Peyer's patch (tissue), 4 donors: Measurements from ENCODE around the gene CEACAM4. TPM values are rescaled to one million over a fixed set of nuclear protein-coding genes. Genes with fewer than 3 reads are reported as not detected.
A peak's percentile ranks its signal among the peaks of the same experiment; 100 is the strongest.

Experiments
- DNase-seq, 3 donors: peaks; one replicate each; pipeline ENCODE4 v3.0.0-alpha.2; 2017 to 2019
- H3K27ac ChIP-seq, 4 donors: fragments of 200-600 bp; sonication (generic); one replicate each; pipeline ENCODE4 v1.5.1; 2016 to 2019
- H3K27me3 ChIP-seq, 2 donors: fragments of 200-600 bp; sonication (generic); one replicate each; pipeline ENCODE4 v1.5.1; 2019
- H3K36me3 ChIP-seq, 3 donors: fragments of 200-600 bp; sonication (generic); one replicate each; pipeline ENCODE4 v1.5.1; 2016 to 2019
- H3K4me1 ChIP-seq, 4 donors: fragments of 200-600 bp; sonication (generic); one replicate each; pipeline ENCODE4 v1.5.1; 2016 to 2019
- H3K4me3 ChIP-seq, 4 donors: fragments of 200-600 bp; sonication (generic); 1 replicate in 3 of 4; 2 replicates in 1 of 4; pipeline ENCODE4 v1.5.1; 2016 to 2019; ENCODE audit warnings: mild to moderate bottlenecking in 1 of 4
- H3K9me3 ChIP-seq, 4 donors: fragments of 200-600 bp; sonication (generic); one replicate each; pipeline ENCODE4 v1.5.1; 2016 to 2019; ENCODE audit warnings: mild to moderate bottlenecking in 1 of 4
- CTCF ChIP-seq, 6 experiments: fragments of 450-650 bp in 4 of 6; fragments of 200-600 bp in 2 of 6; sonication (generic) in 1 of 6; IDR thresholded peaks; one replicate each; pipeline ENCODE4 v1.5.1; 2017 to 2019; ENCODE audit warnings: antibody characterized with exemption in 6 of 6, mild to moderate bottlenecking in 3 of 6, moderate library complexity in 1 of 6
- POLR2A ChIP-seq, 2 donors: fragments of 450-650 bp; IDR thresholded peaks; one replicate each; pipeline ENCODE4 v1.5.1; 2017; ENCODE audit warnings: antibody characterized with exemption in 2 of 2, mild to moderate bottlenecking in 2 of 2, moderate library complexity in 2 of 2
- total RNA-seq, 4 donors: library from RNA; depleted of rRNA; stranded (reverse); fragments of >200 nt; gene quantifications; one replicate each; pipeline ENCODE4 v1.1.0, GENCODE V29; 2016

Gene CEACAM4
- total RNA-seq, 4 donors from 2014 or later: not detected

- Histone ChIP-seq H3K4me1 (no peaks in the 10 kb centered on the region), H3K4me3 (no peak overlapping the region), H3K36me3 (no peaks in the 10 kb centered on the region), H3K27me3 (no peaks in the 10 kb centered on the region), H3K9me3 (no peaks in the 10 kb centered on the region), H3K27ac (no peak overlapping the region)
- no peak for TF ChIP-seq CTCF (IDR thresholded peaks at IDR 0.05)
- TF ChIP-seq POLR2A (IDR thresholded peaks at IDR 0.05): no peak
- DNase-seq: no peak
Measured at GRCh38 chr19:41615207-41615606, 11.7 kb downstream of the CEACAM4 start.

- Histone ChIP-seq H3K27ac (no peak overlapping the region), H3K9me3 (no peaks in the 10 kb centered on the region), H3K36me3 (no peaks in the 10 kb centered on the region), H3K4me3 (no peak overlapping the region), H3K27me3 (no peaks in the 10 kb centered on the region), H3K4me1 (no peaks in the 10 kb centered on the region)
- TF ChIP-seq POLR2A (IDR thresholded peaks at IDR 0.05) (no peak), CTCF (IDR thresholded peaks at IDR 0.05) (no peak)
- DNase-seq: no peak
Measured at GRCh38 chr19:41612483-41612882, 14.4 kb downstream of the CEACAM4 start.

- TF ChIP-seq CTCF (IDR thresholded peaks at IDR 0.05) (no peak), POLR2A (IDR thresholded peaks at IDR 0.05) (no peak)
- no peak for DNase-seq
- Histone ChIP-seq H3K27me3 (no peaks in the 10 kb centered on the region), H3K36me3 (no peaks in the 10 kb centered on the region), H3K27ac (no peak overlapping the region), H3K4me3 (no peak overlapping the region), H3K4me1 (no peaks in the 10 kb centered on the region), H3K9me3 (no peaks in the 10 kb centered on the region)
Measured at GRCh38 chr19:41610789-41611188, 16.1 kb downstream of the CEACAM4 start.

GRCh38 chr19:41607668-41608067, 19.2 kb downstream of the CEACAM4 start:
- Histone ChIP-seq H3K4me1 (no peaks in the 10 kb centered on the region), H3K27ac (no peak overlapping the region), H3K36me3 (no peaks in the 10 kb centered on the region), H3K27me3 (no peaks in the 10 kb centered on the region), H3K9me3 (no peaks in the 10 kb centered on the region), H3K4me3 (no peak overlapping the region)
- TF ChIP-seq CTCF (IDR thresholded peaks at IDR 0.05) (no peak), POLR2A (IDR thresholded peaks at IDR 0.05) (no peak)
- DNase-seq: no peak

- TF ChIP-seq POLR2A (IDR thresholded peaks at IDR 0.05): no peak
- H3K27me3 ChIP-seq: no peaks in the 10 kb centered on the region
- no peaks in the 10 kb centered on the region for H3K36me3 ChIP-seq
- no peaks in the 10 kb centered on the region for H3K4me1 ChIP-seq
- H3K4me3 ChIP-seq: no peak overlapping the region
- no peaks in the 10 kb centered on the region for H3K9me3 ChIP-seq
- no peak overlapping the region for H3K27ac ChIP-seq
- peak in 1 of 3 donors; percentile 8 for DNase-seq
Measured at GRCh38 chr19:41606215-41606837, 20.5 kb downstream of the CEACAM4 start.

- no peaks in the 10 kb centered on the region for H3K9me3 ChIP-seq
- no peak for TF ChIP-seq POLR2A (IDR thresholded peaks at IDR 0.05)
- no peak for TF ChIP-seq CTCF (IDR thresholded peaks at IDR 0.05)
- no peaks in the 10 kb centered on the region for H3K4me1 ChIP-seq
- H3K27me3 ChIP-seq: no peaks in the 10 kb centered on the region
- H3K4me3 ChIP-seq: no peak overlapping the region
- H3K36me3 ChIP-seq: no peaks in the 10 kb centered on the region
- no peak overlapping the region for H3K27ac ChIP-seq
- DNase-seq: no peak
Measured at GRCh38 chr19:41604831-41605230, 22.0 kb downstream of the CEACAM4 start.
